ENCODE measurements around the gene HMCN2.

HMCN2 gene

GRCh38 chr9:130356033-130356432, 90.5 kb downstream of the HMCN2 start:
- H3K4me3 Mint-ChIP-seq = no peak overlapping the region
- H3K27me3 Mint-ChIP-seq (ENCODE audit: low read depth, poor library complexity) = peaks cover 2% of the 10 kb centered on the region
- H3K4me1 Mint-ChIP-seq = peaks cover 4% of the 10 kb centered on the region
- DNase-seq = no peak
- no peaks in the 10 kb centered on the region for H3K9me3 Mint-ChIP-seq
- TF ChIP-seq CTCF (IDR thresholded peaks at IDR 0.05) = no peak
- H3K27ac Mint-ChIP-seq = no peak overlapping the region
- H3K36me3 Mint-ChIP-seq (ENCODE audit: low read depth) = no peaks in the 10 kb centered on the region

- Mint-ChIP-seq H3K4me1 (peaks cover 4% of the 10 kb centered on the region), H3K9me3 (no peaks in the 10 kb centered on the region), H3K4me3 (no peak overlapping the region), H3K27me3 (ENCODE audit: low read depth, poor library complexity) (peaks cover 4% of the 10 kb centered on the region), H3K27ac (no peak overlapping the region), H3K36me3 (ENCODE audit: low read depth) (no peaks in the 10 kb centered on the region)
- DNase-seq = no peak
- no peak for TF ChIP-seq CTCF (IDR thresholded peaks at IDR 0.05)
Measured at GRCh38 chr9:130356877-130357584, 91.5 kb downstream of the HMCN2 start.

GRCh38 chr9:130358928-130359327, 93.4 kb downstream of the HMCN2 start:
- DNase-seq = no peak
- no peak overlapping the region for H3K4me3 Mint-ChIP-seq
- H3K36me3 Mint-ChIP-seq (ENCODE audit: low read depth) = no peaks in the 10 kb centered on the region
- H3K27me3 Mint-ChIP-seq (ENCODE audit: low read depth, poor library complexity) = peaks cover 4% of the 10 kb centered on the region
- H3K4me1 Mint-ChIP-seq = no peaks in the 10 kb centered on the region
- H3K27ac Mint-ChIP-seq = no peak overlapping the region
- H3K9me3 Mint-ChIP-seq = no peaks in the 10 kb centered on the region
- no peak for TF ChIP-seq CTCF (IDR thresholded peaks at IDR 0.05)

- Mint-ChIP-seq H3K36me3 (ENCODE audit: low read depth) (no peaks in the 10 kb centered on the region), H3K27ac (no peak overlapping the region), H3K4me1 (no peaks in the 10 kb centered on the region), H3K4me3 (no peak overlapping the region), H3K27me3 (ENCODE audit: low read depth, poor library complexity) (peaks cover 4% of the 10 kb centered on the region), H3K9me3 (no peaks in the 10 kb centered on the region)
- no peak for DNase-seq
- TF ChIP-seq CTCF (IDR thresholded peaks at IDR 0.05) = no peak
Measured at GRCh38 chr9:130359819-130360218, 94.3 kb downstream of the HMCN2 start.

- Mint-ChIP-seq H3K27me3 (ENCODE audit: low read depth, poor library complexity) (peaks cover 9% of the 10 kb centered on the region), H3K27ac (no peak overlapping the region), H3K4me3 (no peak overlapping the region), H3K4me1 (no peaks in the 10 kb centered on the region), H3K9me3 (no peaks in the 10 kb centered on the region), H3K36me3 (ENCODE audit: low read depth) (no peaks in the 10 kb centered on the region)
- DNase-seq = no peak
- no peak for TF ChIP-seq CTCF (IDR thresholded peaks at IDR 0.05)
Measured at GRCh38 chr9:130360672-130361071, 95.1 kb downstream of the HMCN2 start.

GRCh38 chr9:130361873-130362362, 96.4 kb downstream of the HMCN2 start:
- TF ChIP-seq CTCF (IDR thresholded peaks at IDR 0.05) = no peak
- Mint-ChIP-seq H3K4me3 (no peak overlapping the region), H3K4me1 (no peaks in the 10 kb centered on the region), H3K9me3 (no peaks in the 10 kb centered on the region), H3K27me3 (ENCODE audit: low read depth, poor library complexity) (peaks cover 16% of the 10 kb centered on the region), H3K27ac (no peak overlapping the region), H3K36me3 (ENCODE audit: low read depth) (no peaks in the 10 kb centered on the region)
- no peak for DNase-seq

Data from nephron progenitor cell (in vitro differentiated cells).